KG1 (cell line): ENCODE data around the gene JPT1.
"Not testable (repeated sequence)": the region's sequence is repeated elsewhere in the genome, so short reads cannot be mapped to it uniquely, and the experiment has no call there.

Experiments
- DNase-seq: peaks from one replicate; lab custom pipeline; 2025; lab: John Stamatoyannopoulos, UW

Gene JPT1

GRCh38 chr17:75155191-75155601, 884 bp upstream of the JPT1 start:
- DNase-seq = no peak

- no peak for DNase-seq
These were observed 525 bp downstream of the JPT1 start for GRCh38 chr17:75153780-75154194.

- DNase-seq = peak; percentile 8
These were observed 1.2 kb downstream of the JPT1 start for GRCh38 chr17:75152922-75153779.

- no peak for DNase-seq
These were observed 1.8 kb downstream of the JPT1 start for GRCh38 chr17:75152523-75152921.

GRCh38 chr17:75151930-75152329, 2.4 kb downstream of the JPT1 start:
- no peak for DNase-seq

- no peak for DNase-seq
These were observed 6.3 kb downstream of the JPT1 start for GRCh38 chr17:75147878-75148546.

GRCh38 chr17:75146592-75146991, 7.7 kb downstream of the JPT1 start:
- no peak for DNase-seq

- DNase-seq = no peak
These were observed 9.3 kb downstream of the JPT1 start for GRCh38 chr17:75144816-75145512.

GRCh38 chr17:75142236-75142971, 11.9 kb downstream of the JPT1 start:
- DNase-seq = no peak

- no peak for DNase-seq
These were observed 15.8 kb downstream of the JPT1 start for GRCh38 chr17:75138519-75138918.

GRCh38 chr17:75137762-75138161, 16.6 kb downstream of the JPT1 start:
- DNase-seq = not testable (repeated sequence)

GRCh38 chr17:75135946-75136345, 18.4 kb downstream of the JPT1 start:
- no peak for DNase-seq

GRCh38 chr17:75135452-75135851, 18.9 kb downstream of the JPT1 start:
- no peak for DNase-seq

- not testable (repeated sequence) for DNase-seq
These were observed 20.5 kb downstream of the JPT1 start for GRCh38 chr17:75133607-75134347.

- no peak for DNase-seq
These were observed 21.3 kb downstream of the JPT1 start for GRCh38 chr17:75133001-75133400.

- not testable (repeated sequence) for DNase-seq
These were observed 22.0 kb downstream of the JPT1 start for GRCh38 chr17:75132018-75133000.

GRCh38 chr17:75131278-75132017, 22.9 kb downstream of the JPT1 start, which contains the start of gene NT5C:
TSS of gene NT5C (minus strand) at chr17:75131742. CDS start at chr17:75131707, 35 bp downstream.
- peak; percentile 80 for DNase-seq

GRCh38 chr17:75130632-75131277, 23.6 kb downstream of the JPT1 start:
- DNase-seq = peak; percentile 63
